IPS DF 6.9 (cell line): Measurements from ENCODE around the gene TCF7L2.

Experiments used
- DNase-seq: peaks from one replicate; pipeline ENCODE4 v3.0.0-alpha.2; 2013; ENCODE audit warnings: low read depth, low spot score
- H3K27ac ChIP-seq: one replicate; pipeline ENCODE4 v1.5.1; 2013; ENCODE audit warnings: low read length, control low read depth
- H3K27me3 ChIP-seq: 2 replicates; pipeline ENCODE4 v1.6.1; 2013; ENCODE audit warnings: mild to moderate bottlenecking, low read length; ENCODE audit not compliant: control insufficient read depth, insufficient read depth
- H3K36me3 ChIP-seq: 2 replicates; pipeline ENCODE4 v1.6.1; 2013; ENCODE audit warnings: low read length; ENCODE audit not compliant: control insufficient read depth, insufficient read depth
- H3K4me1 ChIP-seq: 2 replicates; pipeline ENCODE4 v1.6.1; 2013; ENCODE audit warnings: low read length; ENCODE audit not compliant: control insufficient read depth, insufficient read depth
- H3K4me3 ChIP-seq: 2 replicates; pipeline ENCODE4 v1.5.1; 2013; ENCODE audit warnings: mild to moderate bottlenecking, low read length
- H3K9me3 ChIP-seq: 2 replicates; pipeline ENCODE4 v1.6.1; 2013; ENCODE audit warnings: low read length, inconsistent platforms; ENCODE audit not compliant: control insufficient read depth, insufficient read depth
- WGBS: extraction: QIAGEN DNeasy Blood & Tissue Kit; methylation state at CpG from one replicate; pipeline ENCODE4 v1.1.7; 2013; ENCODE audit warnings: mixed read lengths, missing lambda C conversion rate; ENCODE audit not compliant: insufficient read length, insufficient coverage; 5-methylcytosine and 5-hydroxymethylcytosine counted together

TCF7L2 gene

GRCh38 chr10:113199459-113199858 is 249.4 kb downstream of the TCF7L2 start:
- Histone ChIP-seq H3K4me1 (no peaks in the 10 kb centered on the region), H3K27ac (no peak overlapping the region), H3K4me3 (no peak overlapping the region), H3K36me3 (no peaks in the 10 kb centered on the region), H3K9me3 (no peaks in the 10 kb centered on the region), H3K27me3 (no peaks in the 10 kb centered on the region)
- WGBS: no CpG with 5 or more reads among the region's 1 CpG
- no peak for DNase-seq

GRCh38 chr10:113202011-113202410 is 252.0 kb downstream of the TCF7L2 start:
- no peaks in the 10 kb centered on the region for H3K36me3 ChIP-seq
- H3K27me3 ChIP-seq: no peaks in the 10 kb centered on the region
- no peak overlapping the region for H3K4me3 ChIP-seq
- WGBS: no CpG with 5 or more reads among the region's 4 CpGs
- no peaks in the 10 kb centered on the region for H3K4me1 ChIP-seq
- DNase-seq: no peak
- H3K27ac ChIP-seq: no peak overlapping the region
- no peaks in the 10 kb centered on the region for H3K9me3 ChIP-seq

- H3K27me3 ChIP-seq: no peaks in the 10 kb centered on the region
- no peaks in the 10 kb centered on the region for H3K4me1 ChIP-seq
- no peaks in the 10 kb centered on the region for H3K9me3 ChIP-seq
- H3K36me3 ChIP-seq: no peaks in the 10 kb centered on the region
- H3K27ac ChIP-seq: no peak overlapping the region
- no peak for DNase-seq
- WGBS: no CpG with 5 or more reads among the region's 1 CpG
- no peak overlapping the region for H3K4me3 ChIP-seq
These were observed 257.9 kb downstream of the TCF7L2 start for GRCh38 chr10:113207924-113208323.

DNA sequence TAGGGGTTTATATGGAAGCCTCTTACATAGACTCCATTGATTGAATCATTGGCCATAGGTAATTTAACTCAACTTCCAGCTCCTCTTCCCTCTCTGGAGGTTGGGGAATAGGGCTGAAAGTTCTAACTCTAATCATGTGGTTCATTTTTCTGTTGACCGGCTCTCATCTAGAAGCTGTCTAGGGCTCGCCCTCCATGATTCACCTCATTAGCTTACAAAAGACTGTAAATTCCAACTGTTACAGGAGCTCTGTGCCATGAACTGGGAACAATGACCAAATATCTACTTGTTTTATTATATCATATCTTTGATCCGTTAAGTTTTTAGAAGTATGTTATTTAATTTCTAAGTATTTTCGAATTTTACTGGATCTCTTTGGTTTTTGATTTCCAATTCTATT is 263.0 kb downstream of the TCF7L2 start:
- Histone ChIP-seq H3K27me3 (no peaks in the 10 kb centered on the region), H3K9me3 (no peaks in the 10 kb centered on the region), H3K27ac (no peak overlapping the region), H3K36me3 (no peaks in the 10 kb centered on the region), H3K4me1 (no peaks in the 10 kb centered on the region), H3K4me3 (no peak overlapping the region)
- no peak for DNase-seq
- WGBS: no CpG with 5 or more reads among the region's 4 CpGs

DNA sequence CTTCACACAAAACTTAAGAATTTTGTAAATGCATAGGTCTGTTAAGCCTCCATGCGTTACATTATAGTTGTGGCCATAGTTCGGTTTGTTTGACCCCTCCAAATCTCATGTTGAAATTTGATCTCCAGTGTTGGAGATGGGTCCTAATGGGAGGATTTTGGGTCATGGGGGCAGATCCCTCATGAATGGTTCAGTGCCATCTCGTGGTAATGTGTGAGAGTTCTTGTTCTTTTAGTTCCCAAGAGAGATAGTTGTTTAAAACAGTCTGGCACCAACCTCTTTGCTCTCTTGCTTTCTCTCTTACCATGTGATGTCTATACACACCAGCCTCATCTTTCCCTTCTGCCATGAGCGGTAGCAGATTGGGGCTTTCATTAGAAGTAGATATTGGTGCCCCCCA is 264.3 kb downstream of the TCF7L2 start:
- Histone ChIP-seq H3K36me3 (no peaks in the 10 kb centered on the region), H3K27me3 (no peaks in the 10 kb centered on the region), H3K4me1 (no peaks in the 10 kb centered on the region), H3K9me3 (no peaks in the 10 kb centered on the region), H3K4me3 (no peak overlapping the region), H3K27ac (no peak overlapping the region)
- WGBS: no CpG with 5 or more reads among the region's 4 CpGs
- DNase-seq: no peak

GRCh38 chr10:113216102-113216501 is 266.1 kb downstream of the TCF7L2 start:
- no peaks in the 10 kb centered on the region for H3K27me3 ChIP-seq
- no CpG with 5 or more reads among the region's 3 CpGs for WGBS
- H3K27ac ChIP-seq: no peak overlapping the region
- H3K4me3 ChIP-seq: no peak overlapping the region
- no peaks in the 10 kb centered on the region for H3K36me3 ChIP-seq
- H3K9me3 ChIP-seq: no peaks in the 10 kb centered on the region
- DNase-seq: no peak
- no peaks in the 10 kb centered on the region for H3K4me1 ChIP-seq
